Neuronal stem cell (in vitro differentiated cells): Measurements from ENCODE around the gene PAFAH1B1.

Source experiments
- DNase-seq: peaks from one replicate; pipeline ENCODE4 v3.0.0-alpha.2; 2013; ENCODE audit warnings: low spot score
- H2AFZ ChIP-seq: one replicate; pipeline ENCODE4 v1.6.1; 2013; ENCODE audit warnings: mild to moderate bottlenecking, low read length, inconsistent platforms
- H2AK5ac ChIP-seq: 2 replicates; pipeline ENCODE4 v1.6.1; 2013; ENCODE audit warnings: low read depth, mild to moderate bottlenecking, inconsistent platforms, low read length, moderate library complexity, mixed read lengths
- H2BK120ac ChIP-seq: 2 replicates; pipeline ENCODE4 v1.6.1; 2013; ENCODE audit warnings: low read depth, mild to moderate bottlenecking, inconsistent platforms, low read length, moderate library complexity, mixed read lengths
- H2BK12ac ChIP-seq: one replicate; pipeline ENCODE4 v1.6.1; 2013; ENCODE audit warnings: low read length, inconsistent platforms
- H2BK15ac ChIP-seq: 2 replicates; pipeline ENCODE4 v1.6.1; 2013; ENCODE audit warnings: mild to moderate bottlenecking, low read length, inconsistent platforms, mixed read lengths
- H2BK5ac ChIP-seq: one replicate; pipeline ENCODE4 v1.6.1; 2013; ENCODE audit warnings: inconsistent platforms, mild to moderate bottlenecking, low read length, moderate library complexity
- H3K14ac ChIP-seq: one replicate; pipeline ENCODE4 v1.6.1; 2013; ENCODE audit warnings: low read length, inconsistent platforms
- H3K18ac ChIP-seq: 2 replicates; pipeline ENCODE4 v1.6.1; 2013; ENCODE audit warnings: low read length, inconsistent platforms
- H3K23ac ChIP-seq: 2 replicates; pipeline ENCODE4 v1.6.1; 2013; ENCODE audit warnings: low read depth, mild to moderate bottlenecking, mixed read lengths, low read length, inconsistent platforms; ENCODE audit not compliant: poor library complexity
- H3K27ac ChIP-seq: replicated peaks from 3 replicates; pipeline ENCODE4 v1.5.1; 2013; ENCODE audit warnings: low read length, inconsistent platforms
- H3K27me3 ChIP-seq, 3 experiments: 2 replicates each; pipeline ENCODE4 v1.6.1; 2013; ENCODE audit warnings: low read length in 3 of 3, mild to moderate bottlenecking in 2 of 3, inconsistent platforms in 1 of 3, low read depth in 1 of 3, mixed read lengths in 1 of 3, moderate library complexity in 1 of 3; ENCODE audit not compliant: control insufficient read depth in 3 of 3, insufficient read depth in 3 of 3
- H3K36me3 ChIP-seq, 2 donors: replicated peaks in 1 of 2; 2 replicates each; pipeline ENCODE4 v1.6.1; 2013; ENCODE audit warnings: low read length in 2 of 2; ENCODE audit not compliant: control insufficient read depth in 2 of 2, insufficient read depth in 2 of 2
- H3K4ac ChIP-seq: 2 replicates; pipeline ENCODE4 v1.6.1; 2013; ENCODE audit warnings: inconsistent platforms, mild to moderate bottlenecking, low read length, moderate library complexity
- H3K4me1 ChIP-seq, 2 donors: 1 replicate in 1 of 2; 2 replicates in 1 of 2; pipeline ENCODE4 v1.6.1; 2013; ENCODE audit warnings: low read length in 2 of 2, low read depth in 1 of 2; ENCODE audit not compliant: control insufficient read depth in 2 of 2, insufficient read depth in 1 of 2
- H3K4me2 ChIP-seq: one replicate; pipeline ENCODE4 v1.6.1; 2013; ENCODE audit warnings: mild to moderate bottlenecking, low read length, inconsistent platforms; ENCODE audit not compliant: insufficient read depth, poor library complexity, severe bottlenecking
- H3K4me3 ChIP-seq, 2 donors: 2 replicates each; pipeline ENCODE4 v1.5.1; 2013; ENCODE audit warnings: low read length in 2 of 2, mild to moderate bottlenecking in 2 of 2, inconsistent platforms in 1 of 2, moderate library complexity in 1 of 2
- H3K79me1 ChIP-seq: one replicate; pipeline ENCODE4 v1.6.1; 2013; ENCODE audit warnings: low read depth, mild to moderate bottlenecking, inconsistent platforms, low read length, moderate library complexity
- H3K9ac ChIP-seq: one replicate; pipeline ENCODE4 v1.6.1; 2013; ENCODE audit warnings: mild to moderate bottlenecking, low read depth, low read length, inconsistent platforms; ENCODE audit not compliant: poor library complexity
- H3K9me3 ChIP-seq, 2 donors: replicated peaks in 1 of 2; 2 replicates each; pipeline versions ENCODE3 to v1.6.1; 2013; ENCODE audit warnings: low read length in 2 of 2, mild to moderate bottlenecking in 2 of 2, inconsistent platforms in 1 of 2, low read depth in 1 of 2, mixed read lengths in 1 of 2, moderate library complexity in 1 of 2; ENCODE audit not compliant: control insufficient read depth in 2 of 2, insufficient read depth in 1 of 2
- H4K8ac ChIP-seq: one replicate; pipeline ENCODE4 v1.6.1; 2013; ENCODE audit warnings: low read depth, mild to moderate bottlenecking, inconsistent platforms, low read length, moderate library complexity
- H4K91ac ChIP-seq: one replicate; pipeline ENCODE4 v1.6.1; 2013; ENCODE audit warnings: low read length, low read depth, mild to moderate bottlenecking, inconsistent platforms; ENCODE audit not compliant: poor library complexity
- WGBS, 2 donors: extraction: QIAGEN DNeasy Blood & Tissue Kit; methylation state at CpG; one replicate each; pipeline ENCODE4 v1.1.7; 2013; ENCODE audit warnings: missing lambda C conversion rate in 2 of 2, mixed read lengths in 1 of 2; ENCODE audit not compliant: insufficient read length in 2 of 2, insufficient replicate concordance in 1 of 2; ENCODE audit errors: extremely low coverage in 2 of 2; 5-methylcytosine and 5-hydroxymethylcytosine counted together

PAFAH1B1 gene

DNA sequence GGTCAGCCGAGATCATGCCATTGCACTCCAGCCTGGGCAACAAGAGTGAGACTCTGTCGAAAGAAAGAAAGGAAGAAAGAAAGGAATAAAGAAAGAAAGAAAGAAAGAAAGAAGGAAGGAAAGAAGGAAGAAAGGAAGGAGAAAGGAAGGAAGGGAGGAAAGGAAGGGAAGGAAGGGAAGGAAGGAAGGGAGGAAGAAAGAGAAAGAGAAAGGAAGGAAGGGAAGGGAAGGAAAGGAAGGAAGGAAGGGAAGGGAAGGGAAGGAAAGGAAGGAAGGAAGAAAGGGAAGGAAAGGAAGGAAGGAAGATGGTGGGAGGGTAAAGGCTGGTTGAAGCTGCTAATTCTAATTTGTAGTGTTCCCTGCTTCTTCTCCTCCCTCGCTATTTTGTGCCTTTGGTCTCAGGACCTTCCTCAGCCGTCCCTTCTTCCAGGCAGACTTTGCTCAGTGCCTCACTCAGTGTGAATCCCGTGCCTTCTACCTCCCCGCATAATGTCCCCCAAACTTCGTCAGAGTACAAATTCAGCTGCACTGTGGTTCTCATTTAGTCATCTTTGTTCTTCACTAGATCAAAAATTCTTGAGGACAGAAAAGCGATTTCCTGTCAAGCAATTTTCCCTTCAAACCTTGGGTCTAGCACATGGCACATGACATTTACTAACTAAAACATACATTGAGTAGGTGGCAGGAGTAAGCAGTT, 31.1 kb upstream of the PAFAH1B1 start:
- H3K14ac ChIP-seq = no peak overlapping the region
- H3K23ac ChIP-seq = no peak overlapping the region
- H2AK5ac ChIP-seq = no peak overlapping the region
- no peak overlapping the region for H3K9ac ChIP-seq
- no peak overlapping the region for H2BK12ac ChIP-seq
- no peak overlapping the region for H3K4me3 ChIP-seq
- no peak overlapping the region for H3K27ac ChIP-seq
- H2AFZ ChIP-seq = no peak overlapping the region
- H2BK120ac ChIP-seq = no peak overlapping the region
- no peak for DNase-seq
- H4K8ac ChIP-seq = peak overlapping the region; percentile 4
- H3K4me1 ChIP-seq = peaks cover 0 to 3% of the 10 kb centered on the region in 2 donors
- no peak overlapping the region for H2BK15ac ChIP-seq
- H3K27me3 ChIP-seq = peaks cover 0 to 3% (median 0%) of the 10 kb centered on the region in 3 experiments
- H3K4ac ChIP-seq = no peak overlapping the region
- no CpG with 5 or more reads among the region's 8 CpGs for WGBS, 2 donors
- H3K79me1 ChIP-seq = no peaks in the 10 kb centered on the region
- no peak overlapping the region for H3K4me2 ChIP-seq
- H2BK5ac ChIP-seq = no peak overlapping the region
- H3K18ac ChIP-seq = peak overlapping the region; percentile 70
- no peaks in the 10 kb centered on the region for H3K36me3 ChIP-seq
- H3K9me3 ChIP-seq = peaks cover 0 to 3% of the 10 kb centered on the region in 2 donors
- H4K91ac ChIP-seq = no peak overlapping the region

DNA sequence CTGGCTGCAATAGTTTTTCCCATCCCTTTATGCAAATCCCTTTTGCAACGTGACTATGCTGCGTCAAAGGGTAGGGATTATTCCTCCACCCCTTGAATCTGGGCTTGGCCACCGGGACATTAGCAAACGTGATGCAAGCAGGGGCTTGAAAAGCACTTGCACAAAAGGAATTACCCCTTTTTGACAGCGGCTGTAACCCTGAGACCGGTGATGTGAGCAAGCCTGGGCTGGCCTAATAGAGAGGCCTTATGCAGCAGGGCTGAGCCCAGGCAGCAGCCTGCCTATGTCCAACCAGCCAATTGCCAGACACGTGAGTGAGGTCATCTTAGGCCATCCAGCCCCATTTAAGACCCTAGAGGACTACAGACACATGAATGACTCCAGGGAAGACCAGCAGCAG, 30.4 kb upstream of the PAFAH1B1 start:
- Histone ChIP-seq H2BK12ac (no peak overlapping the region), H3K27ac (peak overlapping the region; percentile 27), H2BK15ac (no peak overlapping the region), H3K79me1 (no peaks in the 10 kb centered on the region), H4K8ac (no peak overlapping the region), H3K4me1 (peaks cover 0 to 3% of the 10 kb centered on the region in 2 donors), H3K4me3 (no peak overlapping the region), H3K14ac (no peak overlapping the region), H2BK120ac (peak overlapping the region; percentile 37), H2AK5ac (no peak overlapping the region), H2AFZ (peak overlapping the region; percentile 66), H3K23ac (no peak overlapping the region), H2BK5ac (no peak overlapping the region), H3K9me3 (peaks cover 0 to 3% of the 10 kb centered on the region in 2 donors), H3K27me3 (peaks cover 0 to 3% (median 0%) of the 10 kb centered on the region in 3 experiments), H3K9ac (peak overlapping the region; percentile 45), H4K91ac (no peak overlapping the region), H3K4ac (no peak overlapping the region), H3K18ac (peak overlapping the region; percentile 11), H3K4me2 (no peak overlapping the region), H3K36me3 (no peaks in the 10 kb centered on the region)
- no peak for DNase-seq
- no CpG with 5 or more reads among the region's 7 CpGs for WGBS, 2 donors

DNA sequence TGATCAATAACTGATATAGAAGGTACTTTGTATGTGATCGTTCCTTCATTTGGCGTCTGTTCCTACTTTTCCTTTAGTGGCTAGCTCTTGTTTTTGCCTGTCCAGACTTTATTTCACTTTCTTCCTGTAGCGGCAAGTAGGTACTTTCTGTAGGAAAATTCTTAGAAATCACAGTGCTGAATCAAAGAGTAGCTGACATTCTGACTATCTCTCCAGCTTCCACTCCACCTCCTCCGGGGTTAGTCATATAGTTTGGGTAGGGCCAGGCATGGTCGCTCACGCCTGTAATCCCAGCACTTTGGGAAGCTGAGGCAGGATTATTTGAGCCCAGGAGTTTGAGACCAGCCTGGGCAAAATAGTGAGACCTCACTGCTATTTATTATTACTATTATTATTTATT, 29.9 kb upstream of the PAFAH1B1 start:
- no peak for DNase-seq

DNA sequence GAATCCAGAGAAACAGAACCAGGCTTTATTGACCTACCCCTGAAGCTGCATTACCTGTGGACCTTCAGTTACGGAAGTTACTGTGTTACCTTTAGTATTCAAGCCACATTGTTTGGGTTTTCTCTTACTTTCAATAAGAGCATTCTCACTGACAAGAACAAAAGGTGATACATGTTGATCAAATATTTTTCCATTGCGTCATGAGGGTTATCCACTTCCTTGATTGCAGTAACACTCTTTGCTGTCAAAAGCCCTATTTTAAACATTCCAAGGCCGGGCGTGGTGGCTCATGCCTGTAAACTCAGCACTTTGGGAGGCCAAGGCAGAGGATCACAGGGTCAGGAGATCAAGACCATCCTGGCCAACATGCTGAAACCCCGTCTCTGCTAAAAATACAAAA, 28.6 kb upstream of the PAFAH1B1 start:
- no CpG with 5 or more reads among the region's 5 CpGs for WGBS, 2 donors
- H3K23ac ChIP-seq = no peak overlapping the region
- H2BK12ac ChIP-seq = no peak overlapping the region
- H3K18ac ChIP-seq = no peak overlapping the region
- no peaks in the 10 kb centered on the region for H3K36me3 ChIP-seq
- DNase-seq = no peak
- no peak overlapping the region for H3K14ac ChIP-seq
- peaks cover 0 to 3% of the 10 kb centered on the region in 2 donors for H3K4me1 ChIP-seq
- H2AK5ac ChIP-seq = no peak overlapping the region
- peaks cover 0 to 3% (median 0%) of the 10 kb centered on the region in 3 experiments for H3K27me3 ChIP-seq
- H2BK120ac ChIP-seq = no peak overlapping the region
- H4K8ac ChIP-seq = no peak overlapping the region
- no peak overlapping the region for H3K4me3 ChIP-seq
- H2BK15ac ChIP-seq = no peak overlapping the region
- H3K9me3 ChIP-seq = peaks cover 0 to 3% of the 10 kb centered on the region in 2 donors
- H3K4ac ChIP-seq = no peak overlapping the region
- no peak overlapping the region for H2BK5ac ChIP-seq
- no peak overlapping the region for H2AFZ ChIP-seq
- no peaks in the 10 kb centered on the region for H3K79me1 ChIP-seq
- no peak overlapping the region for H3K9ac ChIP-seq
- H3K27ac ChIP-seq = no peak overlapping the region
- no peak overlapping the region for H4K91ac ChIP-seq
- H3K4me2 ChIP-seq = no peak overlapping the region

More for the DNA sequence above, 29.9 kb upstream of the PAFAH1B1 start:
- H2AFZ ChIP-seq = peak overlapping the region; percentile 66
- H3K36me3 ChIP-seq = no peaks in the 10 kb centered on the region
- peak overlapping the region; percentile 45 for H3K9ac ChIP-seq
- no peak overlapping the region for H3K18ac ChIP-seq
- H3K79me1 ChIP-seq = no peaks in the 10 kb centered on the region
- no peak overlapping the region for H2AK5ac ChIP-seq
- peak overlapping the region; percentile 37 for H2BK120ac ChIP-seq
- peaks cover 0 to 3% (median 0%) of the 10 kb centered on the region in 3 experiments for H3K27me3 ChIP-seq
- peak overlapping the region; percentile 27 for H3K27ac ChIP-seq
- H3K4me3 ChIP-seq = no peak overlapping the region
- no peak overlapping the region for H2BK5ac ChIP-seq
- no peak overlapping the region for H4K8ac ChIP-seq
- no CpG with 5 or more reads among the region's 6 CpGs for WGBS, 2 donors
- no peak overlapping the region for H3K4me2 ChIP-seq
- H2BK12ac ChIP-seq = no peak overlapping the region
- H2BK15ac ChIP-seq = no peak overlapping the region
- H3K9me3 ChIP-seq = peaks cover 0 to 3% of the 10 kb centered on the region in 2 donors
- no peak overlapping the region for H4K91ac ChIP-seq
- no peak overlapping the region for H3K14ac ChIP-seq
- peaks cover 0 to 3% of the 10 kb centered on the region in 2 donors for H3K4me1 ChIP-seq
- no peak overlapping the region for H3K23ac ChIP-seq
- H3K4ac ChIP-seq = no peak overlapping the region
